DND-41 (cell line): Measurements from ENCODE around the gene BAG3.

Experiments
- ATAC-seq: fragments of 200-7000 bp; cut with Tn5 transposase; 3 replicates; pipeline ENCODE4 v1.9.1; 2021; ENCODE audit warnings: low read depth; ENCODE audit not compliant: insufficient read depth
- DNase-seq: peaks from one replicate; pipeline ENCODE4 v3.0.0-alpha.2; 2020
- H2AFZ ChIP-seq: 2 replicates; pipeline ENCODE4 v1.6.0; 2012; ENCODE audit warnings: low read depth, low read length
- H3K27ac ChIP-seq: 2 replicates; pipeline ENCODE4 v1.5.1; 2012; ENCODE audit warnings: low read length, inconsistent platforms
- H3K27me3 ChIP-seq: fragments of 200-600 bp; sonication (generic); 2 replicates; pipeline ENCODE4 v1.6.0; 2012; ENCODE audit warnings: low read length, mild to moderate bottlenecking, inconsistent platforms; ENCODE audit not compliant: insufficient read depth, poor library complexity
- H3K36me3 ChIP-seq: 2 replicates; pipeline ENCODE4 v1.5.1; 2012; ENCODE audit warnings: low read length, inconsistent platforms; ENCODE audit not compliant: insufficient read depth
- H3K4me1 ChIP-seq: 2 replicates; pipeline ENCODE4 v1.5.1; 2012; ENCODE audit warnings: mild to moderate bottlenecking, low read length; ENCODE audit not compliant: insufficient read depth
- H3K4me2 ChIP-seq: 2 replicates; pipeline ENCODE4 v1.6.0; 2012; ENCODE audit warnings: mild to moderate bottlenecking, moderate library complexity, low read length, inconsistent platforms; ENCODE audit not compliant: insufficient read depth
- H3K4me3 ChIP-seq, 2 experiments: fragments of 200-600 bp in 1 of 2; shearing (Covaris generic) in 1 of 2; 2 replicates each; pipeline ENCODE4 v1.5.1; 2012 to 2016; ENCODE audit warnings: inconsistent platforms in 2 of 2, low read length in 2 of 2, mild to moderate bottlenecking in 2 of 2, low read depth in 1 of 2, moderate library complexity in 1 of 2
- H3K79me2 ChIP-seq: 2 replicates; pipeline ENCODE4 v1.6.0; 2012; ENCODE audit warnings: low read length, inconsistent platforms; ENCODE audit not compliant: insufficient read depth
- H3K9ac ChIP-seq: 2 replicates; pipeline ENCODE4 v1.6.0; 2012; ENCODE audit warnings: low read depth, mild to moderate bottlenecking, inconsistent platforms, low read length, moderate library complexity
- H3K9me3 ChIP-seq: 2 replicates; pipeline ENCODE4 v1.5.1; 2012; ENCODE audit warnings: low read length, moderate library complexity, mild to moderate bottlenecking, inconsistent platforms; ENCODE audit not compliant: insufficient read depth, severe bottlenecking
- H4K20me1 ChIP-seq: 2 replicates; pipeline ENCODE4 v1.6.0; 2012; ENCODE audit warnings: low read length; ENCODE audit not compliant: insufficient read depth
- CTCF ChIP-seq: IDR thresholded peaks from 2 replicates; pipeline ENCODE4 v1.5.1; 2012; ENCODE audit warnings: borderline replicate concordance, low read length, moderate library complexity, mild to moderate bottlenecking; ENCODE audit not compliant: poor library complexity, severe bottlenecking; ENCODE audit errors: extremely low read depth
- EZH2 ChIP-seq: IDR thresholded peaks from 3 replicates; pipeline ENCODE4 v1.6.1; 2012; ENCODE audit warnings: borderline replicate concordance, low read depth, mild to moderate bottlenecking, moderate library complexity, low read length, inconsistent platforms; ENCODE audit not compliant: severe bottlenecking

Gene BAG3

GRCh38 chr10:119714484-119714816, 63.3 kb downstream of the BAG3 start:
- Histone ChIP-seq H3K27me3 (no peaks in the 10 kb centered on the region), H3K9ac (no peak overlapping the region), H3K4me1 (no peaks in the 10 kb centered on the region), H3K9me3 (no peaks in the 10 kb centered on the region), H3K27ac (no peak overlapping the region), H3K36me3 (no peaks in the 10 kb centered on the region), H3K79me2 (no peaks in the 10 kb centered on the region), H2AFZ (no peak overlapping the region), H3K4me2 (no peak overlapping the region), H4K20me1 (no peaks in the 10 kb centered on the region), H3K4me3 (no peak overlapping the region)
- ATAC-seq (no peak), DNase-seq (no peak)
- TF ChIP-seq EZH2 (no peak), CTCF (no peak)

GRCh38 chr10:119715628-119716505, 64.7 kb downstream of the BAG3 start:
- H3K9ac ChIP-seq, result no peak overlapping the region
- DNase-seq, result no peak
- H3K4me3 ChIP-seq, result no peak overlapping the region
- H3K27me3 ChIP-seq, result no peaks in the 10 kb centered on the region
- peaks cover 4% of the 10 kb centered on the region for H3K9me3 ChIP-seq
- no peak overlapping the region for H3K4me2 ChIP-seq
- no peaks in the 10 kb centered on the region for H3K79me2 ChIP-seq
- H2AFZ ChIP-seq, result no peak overlapping the region
- H3K36me3 ChIP-seq, result no peaks in the 10 kb centered on the region
- H4K20me1 ChIP-seq, result no peaks in the 10 kb centered on the region
- no peaks in the 10 kb centered on the region for H3K4me1 ChIP-seq
- no peak for ATAC-seq
- no peak for TF ChIP-seq EZH2
- no peak for TF ChIP-seq CTCF
- no peak overlapping the region for H3K27ac ChIP-seq

- H3K4me1 ChIP-seq, result peaks cover 34% of the 10 kb centered on the region
- peaks cover 5% of the 10 kb centered on the region for H3K9me3 ChIP-seq
- H3K4me2 ChIP-seq, result no peak overlapping the region
- DNase-seq, result no peak
- no peak overlapping the region for H3K27ac ChIP-seq
- no peak for ATAC-seq
- no peak overlapping the region for H3K4me3 ChIP-seq
- peaks cover 12% of the 10 kb centered on the region for H3K79me2 ChIP-seq
- no peaks in the 10 kb centered on the region; the same call in 1 of the 2 replicates for H4K20me1 ChIP-seq
- H2AFZ ChIP-seq, result peak overlapping the region; percentile 36; the same call in 1 of the 2 replicates
- no peaks in the 10 kb centered on the region for H3K27me3 ChIP-seq
- no peak for TF ChIP-seq EZH2
- no peak for TF ChIP-seq CTCF
- H3K36me3 ChIP-seq, result no peaks in the 10 kb centered on the region
- no peak overlapping the region for H3K9ac ChIP-seq
Observed at GRCh38 chr10:119723161-119723560, 72.0 kb downstream of the BAG3 start.
